ENCODE results near the gene SLC43A3. TPM values are rescaled to one million over a fixed set of nuclear protein-coding genes. Genes with fewer than 3 reads are reported as not detected.
A peak's percentile ranks its signal among the peaks of the same experiment; 100 is the strongest.

Gene SLC43A3
- total and polyA plus RNA-seq, 9 of the 15 experiments (the other 6 are each of a cell fraction or from before 2014, with no cell fraction given), result 63.7 to 281 (median 139) TPM

GRCh38 chr11:57359396-57359795, 67.5 kb downstream of the SLC43A3 start (continued):
- TF ChIP-seq CTCFL (IDR thresholded peaks at IDR 0.05; ENCODE audit: borderline replicate concordance, insufficient read depth, low read depth, low read length, poor library complexity, severe bottlenecking), result no peak

GRCh38 chr11:57358991-57359390, 67.9 kb downstream of the SLC43A3 start:
- ATAC-seq, result peak; percentile 14; the same call in 1 of the 3 replicates
- no peak for FAIRE-seq
- Histone ChIP-seq H3K4me2 (ENCODE audit: insufficient read depth, low read length) (no peak overlapping the region; the same call in 1 of the 2 replicates), H3K27me3 (ENCODE audit: control insufficient read depth in 2 of 2, insufficient read depth in 2 of 2, low read length in 2 of 2) (no peaks in the 10 kb centered on the region), H3K27ac (ENCODE audit: extremely low read depth, low read depth, low read length) (no peak overlapping the region), H3K9ac (ENCODE audit: insufficient read depth in 1 of 2, low read depth in 2 of 2, low read length in 2 of 2) (peak overlapping the region in 1 of 2 experiments; percentile 38; a peak in 2 of 4 replicates), H3K4me1 (replicated peaks in 1 of 2; ENCODE audit: control insufficient read depth in 2 of 2, insufficient read depth in 2 of 2, low read length in 2 of 2) (peaks cover 13 to 25% of the 10 kb centered on the region in 2 experiments), H3K79me2 (ENCODE audit: control insufficient read depth, insufficient read depth, low read length) (no peaks in the 10 kb centered on the region), H4K20me1 (replicated peaks; ENCODE audit: control insufficient read depth, insufficient read depth, low read length) (no peaks in the 10 kb centered on the region), H3K9me1 (ENCODE audit: control insufficient read depth, insufficient read depth, low read length) (no peaks in the 10 kb centered on the region), H3K4me3 (no peak overlapping the region), H2AFZ (ENCODE audit: low read depth, low read length) (peak overlapping the region; percentile 38; the same call in 1 of the 2 replicates), H3K9me3 (replicated peaks; ENCODE audit: control insufficient read depth, insufficient read depth, low read depth, low read length) (no peaks in the 10 kb centered on the region), H3K36me3 (ENCODE audit: control insufficient read depth, insufficient read depth, low read length) (no peaks in the 10 kb centered on the region)
- TF ChIP-seq NRF1 (conservative IDR thresholded peaks at IDR 0.05 in 1 of 2, IDR thresholded peaks at IDR 0.05 in 1 of 2) (0 out of 4 replicates have a peak, but pooled peaks have one; percentile 0 to 5), ZKSCAN1 (IDR thresholded peaks at IDR 0.05; ENCODE audit: low read depth, low read length) (0 out of 2 replicates have a peak, but pooled peaks have one; percentile 7), ATF7 (IDR thresholded peaks at IDR 0.05) (0 out of 2 replicates have a peak, but pooled peaks have one; percentile 5), MECOM (CRISPR knock-in tag; IDR thresholded peaks at IDR 0.05) (no peak), CAMTA2 (CRISPR knock-in tag; conservative IDR thresholded peaks at IDR 0.05) (no peak), EGR1 (conservative IDR thresholded peaks at IDR 0.05) (peak; percentile 44; the same call in 1 of the 2 replicates), MCM5 (IDR thresholded peaks at IDR 0.05; ENCODE audit: low read depth) (no peak), MAZ (CRISPR knock-in tag; conservative IDR thresholded peaks at IDR 0.05 in 1 of 2, IDR thresholded peaks at IDR 0.05 in 1 of 2) (no peak)
- no peak for DNase-seq (ENCODE audit: extremely low read depth in 1 of 4, low spot score in 3 of 4)
- in situ Hi-C loops (cut with MboI) (no loop called here), intact Hi-C loops (cut with micrococcal nuclease) (loop anchor here (2.0 kb wide), 1 partner anchor 44 kb away; no protein-coding TSS in a partner anchor)
- POLR2A ChIA-PET, result interaction anchor here (0.6 to 1.6 kb wide), 4 partner anchors 9 to 37 kb away, joined by 3 to 4 read pairs (median 3); no protein-coding TSS in a partner anchor
- CTCF ChIA-PET (ENCODE audit: low intra/inter-chr PET ratio), result no interaction called here
- 55% methylated on average over 8 of the region's 9 CpGs for WGBS (ENCODE audit: insufficient coverage, low coverage, missing lambda C conversion rate)
- BruUV-seq (replicated peaks), result no TSS peak

All from K562 (cell line).